ENCODE data around the gene MAML1.
A peak's percentile ranks its signal among the peaks of the same experiment; 100 is the strongest.

DNA sequence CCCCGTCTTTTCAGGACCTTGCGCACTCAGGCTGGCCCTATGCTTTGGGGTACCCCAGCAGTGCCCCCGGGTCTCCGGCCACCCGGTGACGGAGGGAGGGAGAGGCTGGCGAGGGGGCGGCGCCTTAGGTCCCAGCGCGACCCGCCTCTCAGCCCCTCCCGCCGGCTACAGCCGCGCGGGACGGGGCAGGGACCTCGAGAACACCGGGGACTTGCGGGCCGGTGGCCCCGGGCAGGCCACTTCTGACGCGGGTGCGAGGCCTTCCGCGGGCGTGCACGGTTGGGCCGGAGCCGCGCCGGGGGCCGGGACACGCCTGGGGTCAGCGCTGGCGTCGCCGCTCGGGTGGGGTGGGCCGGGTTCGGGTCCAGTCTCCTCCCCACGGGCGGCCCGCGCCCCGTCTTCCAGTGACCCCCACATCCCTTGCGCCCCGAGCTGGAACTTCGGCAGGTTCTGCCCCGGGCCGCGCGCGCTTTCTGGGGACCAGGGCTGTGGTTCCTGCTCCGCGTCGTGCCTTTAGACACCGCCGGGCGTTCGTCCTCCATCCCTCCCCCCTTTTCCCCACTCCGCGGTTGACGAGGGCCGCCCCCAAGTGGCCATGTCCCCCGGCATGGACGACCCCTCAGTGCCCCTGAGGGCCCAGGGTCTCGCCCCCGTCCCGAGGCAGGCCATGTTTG lies 84.3 kb downstream of the MAML1 start:
- TF ChIP-seq, protein P1, sequence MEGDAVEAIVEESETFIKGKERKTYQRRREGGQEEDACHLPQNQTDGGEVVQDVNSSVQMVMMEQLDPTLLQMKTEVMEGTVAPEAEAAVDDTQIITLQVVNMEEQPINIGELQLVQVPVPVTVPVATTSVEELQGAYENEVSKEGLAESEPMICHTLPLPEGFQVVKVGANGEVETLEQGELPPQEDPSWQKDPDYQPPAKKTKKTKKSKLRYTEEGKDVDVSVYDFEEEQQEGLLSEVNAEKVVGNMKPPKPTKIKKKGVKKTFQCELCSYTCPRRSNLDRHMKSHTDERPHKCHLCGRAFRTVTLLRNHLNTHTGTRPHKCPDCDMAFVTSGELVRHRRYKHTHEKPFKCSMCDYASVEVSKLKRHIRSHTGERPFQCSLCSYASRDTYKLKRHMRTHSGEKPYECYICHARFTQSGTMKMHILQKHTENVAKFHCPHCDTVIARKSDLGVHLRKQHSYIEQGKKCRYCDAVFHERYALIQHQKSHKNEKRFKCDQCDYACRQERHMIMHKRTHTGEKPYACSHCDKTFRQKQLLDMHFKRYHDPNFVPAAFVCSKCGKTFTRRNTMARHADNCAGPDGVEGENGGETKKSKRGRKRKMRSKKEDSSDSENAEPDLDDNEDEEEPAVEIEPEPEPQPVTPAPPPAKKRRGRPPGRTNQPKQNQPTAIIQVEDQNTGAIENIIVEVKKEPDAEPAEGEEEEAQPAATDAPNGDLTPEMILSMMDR (IDR thresholded peaks at IDR 0.05) = no peak
- peak; percentile 11 for TF ChIP-seq POLR2A (IDR thresholded peaks at IDR 0.05)

Data from right lobe of liver (tissue), 4 donors.